A673 (cell line): ENCODE results near the gene NLGN1. TPM values are rescaled to one million over a fixed set of nuclear protein-coding genes. Genes with fewer than 3 reads are reported as not detected.

Experiments
- BruUV-seq: library from RNA; stranded (reverse); fragments of 400-500 nt; replicated peaks from 2 replicates; lab custom pipeline; 2021; lab: Mats Ljungman, UMichigan
- CTCF ChIA-PET: fragments of 300-600 bp; sonication (Branson Sonifier 250); formaldehyde crosslinking; loops from one replicate; lab custom pipeline; 2022; ENCODE audit warnings: antibody characterized with exemption; lab: Charles Lee
- POLR2A ChIA-PET: fragments of 300-600 bp; sonication (Branson Sonifier 250); formaldehyde crosslinking; loops from one replicate; lab custom pipeline; 2022; ENCODE audit warnings: antibody characterized with exemption; ENCODE audit not compliant: low non-redundant PET; lab: Charles Lee
- DNase-seq: peaks from one replicate; pipeline ENCODE4 v3.0.0-alpha.2; 2015; ENCODE audit warnings: low spot score
- H3K27ac ChIP-seq: fragments of 200-600 bp; sonication (generic); 2 replicates; pipeline ENCODE4 v1.5.1; 2016; ENCODE audit warnings: mixed run types, low read depth, mild to moderate bottlenecking, mixed read lengths, antibody characterized with exemption, low read length; ENCODE audit not compliant: poor library complexity, severe bottlenecking
- H3K27me3 ChIP-seq: fragments of 200-600 bp; sonication (generic); replicated peaks from 2 replicates; pipeline ENCODE4 v1.6.1; 2017; ENCODE audit warnings: mixed run types, low read depth, mild to moderate bottlenecking, mixed read lengths, antibody characterized with exemption, low read length; ENCODE audit not compliant: insufficient read depth, poor library complexity
- H3K36me3 ChIP-seq: fragments of 200-600 bp; sonication (generic); 2 replicates; pipeline ENCODE4 v1.6.1; 2016; ENCODE audit warnings: mixed run types, mild to moderate bottlenecking, mixed read lengths, antibody characterized with exemption, low read length; ENCODE audit not compliant: insufficient read depth, poor library complexity, severe bottlenecking
- H3K4me1 ChIP-seq: fragments of 200-600 bp; sonication (generic); 2 replicates; pipeline ENCODE4 v1.6.1; 2017; ENCODE audit warnings: mixed run types, mild to moderate bottlenecking, mixed read lengths, antibody characterized with exemption, low read length; ENCODE audit not compliant: insufficient read depth, poor library complexity, severe bottlenecking
- H3K4me3 ChIP-seq: fragments of 200-600 bp; sonication (generic); 2 replicates; pipeline ENCODE4 v1.5.1; 2016; ENCODE audit warnings: low read depth, mixed run types, mild to moderate bottlenecking, mixed read lengths, low read length; ENCODE audit not compliant: poor library complexity, severe bottlenecking
- H3K9me3 ChIP-seq: fragments of 200-600 bp; sonication (generic); 2 replicates; pipeline ENCODE4 v1.6.1; 2016; ENCODE audit warnings: mixed run types, low read depth, mild to moderate bottlenecking, mixed read lengths, antibody characterized with exemption, low read length; ENCODE audit not compliant: poor library complexity, severe bottlenecking
- CTCF ChIP-seq: fragments of 300-800, 200-600 bp; sonication (generic); conservative IDR thresholded peaks from 2 replicates; pipeline ENCODE4 v1.5.1; 2017; ENCODE audit warnings: low read depth, mild to moderate bottlenecking, antibody characterized with exemption, low read length, moderate library complexity, mixed read lengths
- EZH2 ChIP-seq: fragments of 200-600 bp; sonication (generic); IDR thresholded peaks from 2 replicates; pipeline ENCODE4 v1.6.1; 2017; ENCODE audit warnings: borderline replicate concordance, low read depth, mild to moderate bottlenecking, mixed read lengths, antibody characterized with exemption, low read length; ENCODE audit not compliant: poor library complexity, severe bottlenecking
- intact Hi-C: fragments of 100-400 bp; cut with micrococcal nuclease; formaldehyde crosslinking; loops from one replicate; pipeline ENCODE4 v1.10.0; 2022; ENCODE audit not compliant: unreplicated experiment
- total RNA-seq: library from RNA; stranded (reverse); gene quantifications from 2 replicates; pipeline ENCODE4 v1.2.3, GENCODE V29; 2021

Gene NLGN1
- total RNA-seq, 1 experiment from 2014 or later: 0.39 TPM

GRCh38 chr3:173849489-173849888 is 451.9 kb downstream of the NLGN1 start:
- CTCF ChIA-PET: no interaction called here
- POLR2A ChIA-PET: no interaction called here
- DNase-seq: no peak
- intact Hi-C loops: no loop called here
- H3K4me1 ChIP-seq: no peaks in the 10 kb centered on the region
- no peaks in the 10 kb centered on the region for H3K27me3 ChIP-seq
- BruUV-seq: no TSS peak
- TF ChIP-seq EZH2: no peak
- no peak for TF ChIP-seq CTCF
- no peak overlapping the region for H3K4me3 ChIP-seq
- no peak overlapping the region for H3K27ac ChIP-seq
- H3K9me3 ChIP-seq: no peaks in the 10 kb centered on the region
- H3K36me3 ChIP-seq: no peaks in the 10 kb centered on the region

GRCh38 chr3:173857154-173857553 is 459.6 kb downstream of the NLGN1 start:
- no peak for DNase-seq
- intact Hi-C loops: no loop called here
- CTCF ChIA-PET: no interaction called here
- no peak overlapping the region for H3K27ac ChIP-seq
- H3K9me3 ChIP-seq: no peaks in the 10 kb centered on the region
- no peak overlapping the region for H3K4me3 ChIP-seq
- no peaks in the 10 kb centered on the region for H3K36me3 ChIP-seq
- BruUV-seq: no TSS peak
- H3K4me1 ChIP-seq: no peaks in the 10 kb centered on the region
- no peaks in the 10 kb centered on the region for H3K27me3 ChIP-seq
- TF ChIP-seq CTCF (no peak), EZH2 (no peak)
- POLR2A ChIA-PET: no interaction called here

- DNase-seq: no peak
- Histone ChIP-seq H3K4me3 (no peak overlapping the region), H3K4me1 (no peaks in the 10 kb centered on the region), H3K36me3 (no peaks in the 10 kb centered on the region), H3K27ac (no peak overlapping the region), H3K9me3 (no peaks in the 10 kb centered on the region), H3K27me3 (no peaks in the 10 kb centered on the region)
- intact Hi-C loops: no loop called here
- POLR2A ChIA-PET: no interaction called here
- no peak for TF ChIP-seq EZH2
- no peak for TF ChIP-seq CTCF
- BruUV-seq: no TSS peak
- CTCF ChIA-PET: no interaction called here
These were observed 465.2 kb downstream of the NLGN1 start for GRCh38 chr3:173862701-173863100.
